ENCODE results near the gene DLK1.

The DLK1 gene

GRCh38 chr14:100726550-100727085, at the start of gene DLK1:
TSS of gene DLK1 (plus strand) at chr14:100726892. CDS start at chr14:100727069, 177 bp downstream.
- in situ Hi-C loops (cut with MboI; ENCODE audit: low pct_unique_long_range_greater_than_20kb, low sequenced_read_pairs, unreplicated experiment), result no loop called here
- no peak for DNase-seq (ENCODE audit: low spot score)
- no peak for TF ChIP-seq CTCF (IDR thresholded peaks at IDR 0.05; ENCODE audit: extremely low read depth, insufficient read depth, missing control alignments)

GRCh38 chr14:100677152-100677551, 49.5 kb upstream of the DLK1 start:
- in situ Hi-C loops (cut with MboI; ENCODE audit: low pct_unique_long_range_greater_than_20kb, low sequenced_read_pairs, unreplicated experiment), result no loop called here
- no peak for DNase-seq (ENCODE audit: low spot score)
- no peak for TF ChIP-seq CTCF (IDR thresholded peaks at IDR 0.05; ENCODE audit: extremely low read depth, insufficient read depth, missing control alignments)

DNA sequence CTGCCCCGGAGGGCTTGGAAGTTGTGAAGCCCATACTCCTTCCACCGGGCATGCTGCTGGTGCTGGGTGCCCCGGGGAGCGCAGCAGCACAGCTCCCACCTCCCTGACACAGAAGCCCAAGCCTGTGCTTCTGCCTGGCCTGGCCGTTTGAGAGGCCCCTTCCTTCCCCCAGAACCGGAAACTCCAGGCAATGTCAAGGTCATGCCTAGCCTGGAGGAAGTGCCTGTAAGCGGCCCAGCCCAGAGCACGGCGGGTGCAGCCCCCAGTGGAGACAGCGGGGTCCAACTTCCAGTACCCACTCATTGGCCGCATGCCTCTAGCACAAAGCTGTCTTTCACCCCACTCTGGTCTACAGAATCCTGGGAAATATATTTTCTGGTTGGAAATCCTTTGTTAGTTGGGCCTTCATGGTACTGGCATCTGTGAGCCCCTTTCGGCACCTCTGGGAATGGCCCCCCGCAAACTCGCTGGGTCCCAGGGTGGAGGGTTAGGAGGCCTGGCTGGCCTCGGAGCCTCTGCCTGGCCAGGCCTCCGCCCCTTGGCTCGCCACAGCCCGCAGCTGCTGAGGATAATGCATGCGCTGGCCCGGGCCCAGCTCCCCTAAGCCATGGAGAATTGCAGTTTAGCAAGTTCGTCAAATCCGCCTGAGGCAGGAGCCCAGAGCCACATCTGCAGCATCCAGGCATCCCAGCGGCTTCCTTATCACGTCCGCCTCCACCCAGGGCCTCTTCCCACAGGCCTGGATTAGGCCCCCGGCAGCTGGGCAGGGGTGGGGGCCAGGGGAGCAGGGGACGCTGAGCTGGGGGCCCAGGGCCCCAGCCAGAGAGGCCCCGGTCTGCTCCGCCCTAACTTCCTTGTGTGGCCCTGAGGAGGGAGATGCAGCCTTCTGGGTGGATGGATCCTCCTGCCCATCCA, 48.9 kb upstream of the DLK1 start:
- no peak for DNase-seq (ENCODE audit: low spot score)
- in situ Hi-C loops (cut with MboI; ENCODE audit: low pct_unique_long_range_greater_than_20kb, low sequenced_read_pairs, unreplicated experiment), result no loop called here
- TF ChIP-seq CTCF (IDR thresholded peaks at IDR 0.05; ENCODE audit: extremely low read depth, insufficient read depth, missing control alignments), result no peak

- DNase-seq (ENCODE audit: low spot score), result no peak
- no peak for TF ChIP-seq CTCF (IDR thresholded peaks at IDR 0.05; ENCODE audit: extremely low read depth, insufficient read depth, missing control alignments)
- in situ Hi-C loops (cut with MboI; ENCODE audit: low pct_unique_long_range_greater_than_20kb, low sequenced_read_pairs, unreplicated experiment), result no loop called here
Measured at GRCh38 chr14:100678469-100678828, 48.2 kb upstream of the DLK1 start.

DNA sequence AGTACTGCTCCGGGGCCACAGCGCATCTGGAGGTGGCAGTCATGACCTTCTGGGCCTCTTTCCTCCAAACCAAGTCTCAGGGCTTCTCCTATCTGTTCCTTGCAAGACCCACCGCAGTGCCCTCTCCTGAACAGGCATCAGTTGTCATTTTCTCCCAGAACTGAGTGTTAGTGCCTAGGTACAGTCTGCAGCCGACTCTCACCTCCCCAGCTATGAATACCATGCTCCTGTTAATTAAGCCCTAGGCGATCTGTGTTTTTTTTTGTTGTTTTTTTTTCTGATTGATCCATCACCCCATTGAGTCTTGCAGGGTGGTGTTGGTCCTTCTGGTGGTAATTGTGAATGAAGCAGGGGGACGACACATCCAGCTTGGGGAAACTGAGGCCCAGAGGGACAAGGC, 47.5 kb upstream of the DLK1 start:
- TF ChIP-seq CTCF (IDR thresholded peaks at IDR 0.05; ENCODE audit: extremely low read depth, insufficient read depth, missing control alignments), result no peak
- DNase-seq (ENCODE audit: low spot score), result no peak
- in situ Hi-C loops (cut with MboI; ENCODE audit: low pct_unique_long_range_greater_than_20kb, low sequenced_read_pairs, unreplicated experiment), result no loop called here

GRCh38 chr14:100679707-100680438, 46.8 kb upstream of the DLK1 start:
- DNase-seq (ENCODE audit: low spot score), result no peak
- in situ Hi-C loops (cut with MboI; ENCODE audit: low pct_unique_long_range_greater_than_20kb, low sequenced_read_pairs, unreplicated experiment), result no loop called here
- no peak for TF ChIP-seq CTCF (IDR thresholded peaks at IDR 0.05; ENCODE audit: extremely low read depth, insufficient read depth, missing control alignments)

All from GM13977 (cell line).